K562 (cell line): ENCODE measurements around the gene AKAP6. TPM values are rescaled to one million over a fixed set of nuclear protein-coding genes. Genes with fewer than 3 reads are reported as not detected.

ENCODE experiments used
- ATAC-seq: fragments of 200-7000 bp; cut with Tn5 transposase; 3 replicates; pipeline ENCODE4 v1.9.1; 2020; ENCODE audit warnings: moderate library complexity
- BruUV-seq: library from RNA; stranded (reverse); fragments of 400-500 nt; replicated peaks from 2 replicates; lab custom pipeline; 2021; lab: Mats Ljungman, UMichigan
- CTCF ChIA-PET: fragments of 300-600 bp; formaldehyde crosslinking; extraction: SDS; loops from one replicate; lab custom pipeline; 2021; ENCODE audit warnings: low intra/inter-chr PET ratio; lab: Yijun Ruan, JAX
- POLR2A ChIA-PET: fragments of 300-600, 350-650 bp; sonication (Branson Sonifier 250); formaldehyde crosslinking; extraction: SDS; loops from one replicate; lab custom pipeline; 2021; ENCODE audit warnings: antibody characterized with exemption, inconsistent platforms; lab: Yijun Ruan, JAX
- DNase-seq, 4 experiments: peaks; one replicate each; pipeline versions ENCODE4 v3.0.0 to v3.0.0-alpha.2; 2011 to 2018; ENCODE audit warnings: low spot score in 3 of 4, mixed read lengths in 3 of 4; ENCODE audit errors: extremely low read depth in 1 of 4
- FAIRE-seq: peaks from 2 replicates; lab custom pipeline; 2011; peaks lifted over from hg19 to GRCh38; lab: Jason Lieb, UNC
- H2AFZ ChIP-seq: 2 replicates; pipeline ENCODE4 v1.6.0; 2011; ENCODE audit warnings: low read depth, low read length, control low read depth, inconsistent platforms
- H3K27ac ChIP-seq: fragments of 200-600 bp; 3 replicates; pipeline ENCODE4 v1.8.0; 2011; ENCODE audit warnings: low read depth, mild to moderate bottlenecking, control low read depth, inconsistent platforms, low read length, moderate library complexity, mixed read lengths; ENCODE audit errors: extremely low read depth
- H3K27me3 ChIP-seq, 2 experiments: fragments of 300-600 bp in 1 of 2; 2 replicates in 1 of 2; 3 replicates in 1 of 2; pipeline versions ENCODE4 v1.6.0 to v1.8.0; 2011; ENCODE audit warnings: inconsistent platforms in 2 of 2, low read length in 2 of 2, mild to moderate bottlenecking in 1 of 2, mixed read lengths in 1 of 2, moderate library complexity in 1 of 2; ENCODE audit not compliant: control insufficient read depth in 2 of 2, insufficient read depth in 2 of 2
- H3K36me3 ChIP-seq: fragments of 300-600 bp; 3 replicates; pipeline ENCODE4 v1.8.0; 2011; ENCODE audit warnings: mild to moderate bottlenecking, low read length, inconsistent platforms; ENCODE audit not compliant: control insufficient read depth, insufficient read depth
- H3K4me1 ChIP-seq, 2 experiments: fragments of 200-600 bp in 1 of 2; replicated peaks in 1 of 2; 2 replicates in 1 of 2; 3 replicates in 1 of 2; pipeline versions ENCODE4 v1.5.1 to v1.8.0; 2011; ENCODE audit warnings: inconsistent platforms in 2 of 2, low read length in 2 of 2, mild to moderate bottlenecking in 1 of 2, mixed read lengths in 1 of 2, moderate library complexity in 1 of 2; ENCODE audit not compliant: control insufficient read depth in 2 of 2, insufficient read depth in 2 of 2
- H3K4me2 ChIP-seq: 2 replicates; pipeline ENCODE4 v1.6.1; 2011; ENCODE audit warnings: low read length, control low read depth, inconsistent platforms, mixed read lengths; ENCODE audit not compliant: insufficient read depth
- H3K4me3 ChIP-seq: fragments of 200-600 bp; sonication (generic), shearing (Covaris generic); 2 replicates; pipeline ENCODE4 v1.5.1; 2016; ENCODE audit warnings: control low read depth, inconsistent platforms
- H3K79me2 ChIP-seq: fragments of 200-600 bp; 3 replicates; pipeline ENCODE4 v1.8.0; 2011; ENCODE audit warnings: low read length, inconsistent platforms; ENCODE audit not compliant: control insufficient read depth, insufficient read depth
- H3K9ac ChIP-seq, 2 experiments: 2 replicates each; pipeline versions ENCODE4 v1.6.0 to v1.6.1; 2011; ENCODE audit warnings: low read depth in 2 of 2, low read length in 2 of 2, control low read depth in 1 of 2, inconsistent platforms in 1 of 2, mild to moderate bottlenecking in 1 of 2, mixed read lengths in 1 of 2; ENCODE audit not compliant: insufficient read depth in 1 of 2
- H3K9me1 ChIP-seq: one replicate; pipeline ENCODE4 v1.6.0; 2011; ENCODE audit warnings: inconsistent platforms, mild to moderate bottlenecking, low read length, moderate library complexity; ENCODE audit not compliant: control insufficient read depth, insufficient read depth
- H3K9me3 ChIP-seq: replicated peaks from 2 replicates; pipeline ENCODE4 v1.5.1; 2011; ENCODE audit warnings: low read depth, low read length, inconsistent platforms; ENCODE audit not compliant: control insufficient read depth, insufficient read depth
- H4K20me1 ChIP-seq: replicated peaks from 2 replicates; pipeline ENCODE4 v1.6.1; 2011; ENCODE audit warnings: low read length, inconsistent platforms, mixed read lengths; ENCODE audit not compliant: control insufficient read depth, insufficient read depth
- KDM4B ChIP-seq, 2 experiments: fragments of 450-650 bp in 1 of 2; sonication (generic) in 1 of 2; IDR thresholded peaks; 2 replicates each; pipeline ENCODE4 v1.6.1; 2016 to 2017; ENCODE audit warnings: borderline replicate concordance in 2 of 2, antibody characterized with exemption in 1 of 2, low read depth in 1 of 2, mild to moderate bottlenecking in 1 of 2
- PATZ1 ChIP-seq: fragments of 250-450 bp; sonication (Bioruptor Pico); IDR thresholded peaks from 2 replicates; pipeline ENCODE4 v1.5.0; 2020; ENCODE audit warnings: mild to moderate bottlenecking, borderline replicate concordance
- SMARCC2 ChIP-seq: fragments of 450-650 bp; IDR thresholded peaks from 2 replicates; pipeline ENCODE4 v1.6.1; 2017; ENCODE audit warnings: antibody characterized with exemption, moderate library complexity, mild to moderate bottlenecking, low read depth
- TBL1XR1 ChIP-seq, 2 experiments: IDR thresholded peaks; 2 replicates each; pipeline ENCODE4 v1.6.1; 2012; ENCODE audit warnings: improper control_type of control experiment in 2 of 2, low read length in 2 of 2, mild to moderate bottlenecking in 1 of 2
- ZNF740 ChIP-seq, 3 experiments: fragments of 200-800 bp in 1 of 3; sonication (Bioruptor generic) in 1 of 3; sonication (generic) in 1 of 3; formaldehyde crosslinking in 1 of 3; IDR thresholded peaks; 2 replicates each; pipeline versions ENCODE4 v1.6.1 to v1.8.0; 2016 to 2022; ENCODE audit warnings: mild to moderate bottlenecking in 2 of 3, missing compliant biosample characterization in 2 of 3, missing genetic modification characterization in 2 of 3, missing genetic modification reagents in 1 of 3
- WGBS: fragments of 100-300 bp; shearing (Covaris generic); methylation state at CpG from one replicate; pipeline ENCODE4 v1.1.6; 2016; ENCODE audit warnings: low coverage, mixed read lengths; ENCODE audit not compliant: insufficient coverage; ENCODE audit errors: missing lambda C conversion rate; 5-methylcytosine and 5-hydroxymethylcytosine counted together
- in situ Hi-C: fragments of 300-500 bp; cut with MboI; formaldehyde crosslinking; loops from 4 replicates; pipeline ENCODE4 v1.15.0; 2018; ENCODE audit warnings: inconsistent platforms, mixed read lengths
- intact Hi-C: fragments of 100-400 bp; cut with micrococcal nuclease; formaldehyde crosslinking; loops from 2 replicates; pipeline ENCODE4 v1.14.2; 2022
- polyA plus RNA-seq, 8 experiments: library from polyadenylated mRNA; depleted of rRNA in 4 of 8; stranded (reverse) in 5 of 8; unstranded in 3 of 8; fragments of >200 nt; fragmentation: Nextera tagmentation in 2 of 8; fragmentation: Illumina TruSeq in 1 of 8; extraction: Ambion mirVana in 2 of 8; extraction: Trizol in 1 of 8; gene quantifications; 2 replicates each; pipeline versions ENCODE4 v1.2.1 to v1.2.3, GENCODE V29; 2011 to 2014; ENCODE audit warnings: inconsistent platforms in 1 of 8, missing spikeins in 1 of 8
- total RNA-seq, 7 experiments: library from RNA; depleted of rRNA in 6 of 7; stranded (reverse); fragments of >200 nt in 6 of 7; fragmentation: Illumina TruSeq in 2 of 7; extraction: Trizol in 2 of 7; gene quantifications; 2 replicates each; pipeline versions ENCODE4 v1.2.1 to v1.2.3, GENCODE V29; 2011 to 2021; ENCODE audit warnings: low replicate concordance in 1 of 7

Gene AKAP6
- total and polyA plus RNA-seq, 9 of the 15 experiments (the other 6 are each of a cell fraction or from before 2014, with no cell fraction given), result 0.03 to 1.7 (median 0.48) TPM

GRCh38 chr14:32426586-32427388 lies 97.7 kb downstream of the AKAP6 start:
- Histone ChIP-seq H3K27me3 (no peaks in the 10 kb centered on the region), H3K9me1 (no peaks in the 10 kb centered on the region), H3K27ac (no peak overlapping the region), H3K4me2 (no peak overlapping the region), H3K4me3 (no peak overlapping the region), H3K79me2 (no peaks in the 10 kb centered on the region), H3K4me1 (no peaks in the 10 kb centered on the region; a peak in 1 of 5 replicates), H3K9ac (no peak overlapping the region), H3K9me3 (no peaks in the 10 kb centered on the region), H3K36me3 (no peaks in the 10 kb centered on the region), H4K20me1 (no peaks in the 10 kb centered on the region), H2AFZ (no peak overlapping the region)
- ATAC-seq (no peak), DNase-seq (no peak), FAIRE-seq (no peak)
- in situ Hi-C loops, result no loop called here
- TF ChIP-seq PATZ1 (no peak), TBL1XR1 (IDR thresholded peaks at IDR 0.05; ENCODE audit: low read length in 2 of 2) (no peak), ZNF740 (CRISPR knock-in tag; IDR thresholded peaks at IDR 0.05) (no peak), ZNF740 (tag; IDR thresholded peaks at IDR 0.05) (no peak), KDM4B (IDR thresholded peaks at IDR 0.05; ENCODE audit: borderline replicate concordance in 2 of 2, low read depth in 1 of 2) (no peak), SMARCC2 (no peak)
- ChIA-PET POLR2A (no interaction called here), CTCF (no interaction called here)
- no TSS peak for BruUV-seq
- intact Hi-C loops, result no loop called here
- 20% methylated on average over 7 of the region's 8 CpGs for WGBS
